ENCODE measurements around the gene TRIM67.
"Not testable (repeated sequence)": the region's sequence is repeated elsewhere in the genome, so short reads cannot be mapped to it uniquely, and the experiment has no call there.

The TRIM67 gene

DNA sequence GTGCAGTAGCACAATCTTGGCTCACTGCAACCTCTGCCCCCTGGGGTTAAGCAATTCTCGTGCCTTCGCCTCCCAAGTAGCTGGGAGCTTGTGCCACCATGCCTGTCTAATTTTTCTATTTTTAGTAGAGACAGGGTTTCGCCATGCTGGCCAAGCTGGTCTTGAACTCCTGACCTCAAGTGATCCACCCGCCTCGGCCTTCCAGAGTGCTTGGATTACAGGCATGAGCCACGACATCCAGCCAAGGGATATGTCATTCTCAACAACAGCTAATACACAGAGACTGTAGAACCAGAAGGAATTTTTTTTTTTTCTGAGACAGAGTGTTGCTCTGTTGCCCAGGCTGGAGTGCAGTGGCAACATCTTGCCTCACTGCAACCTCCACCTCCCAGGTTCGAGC is 3.7 kb upstream of the TRIM67 start:
- not testable (repeated sequence) for DNase-seq (ENCODE audit: low read depth in 2 of 2)

DNA sequence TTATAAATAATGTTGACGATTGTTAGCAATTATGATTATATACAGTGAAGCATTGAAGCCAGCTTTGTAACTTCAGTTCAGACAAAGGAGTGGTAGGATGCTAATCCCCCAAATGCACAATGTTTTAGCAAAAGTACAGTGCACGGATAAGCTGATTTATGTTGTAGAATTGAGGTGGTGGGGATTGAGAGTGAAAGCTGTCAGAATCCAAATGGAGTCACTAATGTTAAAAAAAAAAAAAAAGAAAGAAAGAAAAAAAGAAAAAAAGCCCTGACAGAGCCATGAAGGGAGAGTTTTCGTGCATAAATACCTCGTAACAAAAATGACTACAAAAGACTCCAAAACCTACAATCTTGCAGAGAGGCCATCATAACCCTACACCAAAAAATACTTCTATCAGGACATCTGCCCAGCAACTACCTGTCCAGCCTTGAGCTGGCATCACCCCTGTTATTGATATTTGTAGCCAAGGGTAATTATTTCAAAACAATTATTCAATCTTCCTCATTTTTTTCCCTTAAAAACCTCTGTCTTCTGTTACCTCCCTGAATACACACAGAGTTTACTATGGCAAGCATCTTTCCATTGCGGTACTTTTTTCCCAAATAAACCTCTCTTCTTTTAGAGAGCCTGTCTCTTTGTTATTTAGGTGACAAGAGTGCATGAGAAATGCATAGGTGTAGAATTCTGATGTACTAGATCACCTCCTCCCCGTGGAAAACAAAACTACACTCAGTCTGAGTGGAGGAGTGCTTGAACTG is 2.5 kb upstream of the TRIM67 start:
- DNase-seq (ENCODE audit: low read depth in 2 of 2), result no peak

DNA sequence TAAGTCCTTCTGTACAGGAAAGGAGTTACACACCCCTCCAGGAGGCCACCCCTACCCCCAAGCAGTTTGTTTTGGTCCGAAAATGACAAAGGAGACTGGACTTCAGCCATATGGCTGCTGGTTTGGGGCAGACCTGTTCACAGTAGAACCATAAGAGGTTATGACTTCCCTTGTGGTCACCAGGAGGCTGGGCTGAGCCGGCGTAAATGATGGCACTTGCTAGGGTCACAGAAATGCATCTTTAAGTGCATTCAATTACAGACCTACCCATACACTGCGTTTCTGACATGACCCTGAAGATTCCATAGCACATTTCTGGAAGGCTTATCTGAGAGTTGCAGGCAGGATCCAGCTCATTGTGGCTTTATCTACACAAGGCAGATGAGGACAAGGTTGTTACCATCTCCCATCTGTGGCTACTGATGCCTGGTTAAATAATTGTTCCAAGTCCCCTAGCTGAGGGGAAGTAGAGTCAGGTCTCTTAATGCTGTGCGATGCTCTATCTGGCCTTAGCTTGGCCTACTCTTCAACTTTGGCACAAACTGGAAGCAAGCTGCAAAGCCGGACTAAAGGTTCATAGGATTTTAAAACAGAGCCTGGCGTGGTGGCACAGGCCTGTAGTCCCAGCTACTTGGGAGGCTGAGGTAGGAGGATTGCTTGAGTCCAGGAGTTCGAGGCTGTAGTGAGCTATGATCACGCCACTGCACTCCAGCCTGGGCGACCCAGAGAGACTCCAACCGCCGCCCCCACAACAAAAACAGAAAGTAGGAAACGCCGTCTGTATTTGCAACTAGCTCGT is 1.7 kb upstream of the TRIM67 start:
- DNase-seq (ENCODE audit: low read depth in 2 of 2), result no peak

- DNase-seq (ENCODE audit: low read depth in 2 of 2), result no peak
These were observed 777 bp upstream of the TRIM67 start for GRCh38 chr1:231160895-231161666.

GRCh38 chr1:231162297-231162969 is 575 bp downstream of the TRIM67 start:
- no peak for DNase-seq (ENCODE audit: low read depth in 2 of 2)

- no peak for DNase-seq (ENCODE audit: low read depth in 2 of 2)
These were observed 1.3 kb downstream of the TRIM67 start for GRCh38 chr1:231162970-231163829.

GRCh38 chr1:231163830-231164427 is 2.1 kb downstream of the TRIM67 start:
- DNase-seq (ENCODE audit: low read depth in 2 of 2), result no peak

DNA sequence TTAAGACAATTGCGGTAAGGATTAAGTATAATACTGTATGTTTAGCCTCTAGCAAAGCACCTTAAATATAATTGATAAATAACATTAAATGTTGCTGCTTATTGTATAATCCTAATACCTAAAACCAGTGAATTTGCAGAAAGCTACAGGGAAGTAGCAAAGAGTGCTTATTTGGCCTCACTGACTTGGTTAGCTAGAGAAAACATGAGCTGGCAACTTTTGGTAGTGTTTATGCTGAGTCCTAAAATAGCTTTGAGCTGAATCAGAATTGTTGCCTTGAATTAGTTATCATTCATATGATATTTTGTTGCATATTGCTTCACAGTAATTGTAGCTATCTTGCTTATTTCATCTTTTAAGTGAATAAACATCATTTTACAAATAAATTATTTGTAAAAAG is 3.5 kb downstream of the TRIM67 start:
- no peak for DNase-seq (ENCODE audit: low read depth in 2 of 2)

- DNase-seq (ENCODE audit: low read depth in 2 of 2), result no peak
These were observed 4.5 kb downstream of the TRIM67 start for GRCh38 chr1:231166398-231166797.

DNA sequence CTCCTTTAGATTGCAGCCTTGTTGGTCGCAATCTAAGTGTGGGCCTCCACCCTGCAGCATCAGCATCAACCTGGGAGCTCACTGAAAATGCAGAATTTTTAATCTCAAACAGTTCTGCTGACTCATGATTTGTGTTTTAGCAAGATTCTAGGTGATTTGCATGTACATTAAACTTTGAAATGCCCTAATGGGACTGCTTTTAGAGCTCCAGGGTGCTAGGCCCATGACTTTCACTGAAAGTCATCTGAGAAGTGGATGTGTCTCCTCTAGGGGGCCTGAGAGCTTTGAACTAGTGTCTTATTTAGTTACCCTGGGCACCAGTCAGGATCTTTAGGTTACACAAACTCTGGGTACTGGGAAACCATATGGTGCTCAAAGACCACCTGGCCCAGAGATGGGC is 9.0 kb downstream of the TRIM67 start:
- DNase-seq (ENCODE audit: low read depth in 2 of 2), result no peak

DNA sequence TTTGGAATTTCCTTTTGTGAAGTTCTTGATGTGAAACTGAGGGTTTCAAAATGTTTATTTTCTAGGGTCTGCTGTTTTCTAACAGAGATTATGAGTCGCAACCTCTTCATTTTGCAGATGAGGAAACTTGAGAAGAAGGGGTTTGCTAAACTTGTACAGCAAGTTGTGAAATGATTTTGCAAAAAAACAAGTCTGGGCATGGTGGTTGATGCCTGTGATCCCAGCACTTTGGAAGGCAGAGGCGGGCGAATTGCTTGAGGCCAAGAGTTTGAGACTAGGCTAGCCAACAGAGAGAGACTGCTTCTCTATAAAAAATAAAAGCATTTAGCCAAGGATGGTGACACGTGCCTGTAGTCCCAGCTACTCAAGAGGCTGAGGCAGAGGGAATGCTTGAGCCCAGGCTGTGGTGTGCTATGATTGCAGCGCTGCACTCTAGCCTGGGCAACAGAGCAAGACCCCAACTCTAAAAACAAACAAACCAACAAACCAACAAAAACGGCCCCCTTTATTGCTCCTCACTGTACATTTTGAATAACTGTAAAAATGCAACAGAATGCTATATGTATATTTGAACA is 9.9 kb downstream of the TRIM67 start:
- DNase-seq (ENCODE audit: low read depth in 2 of 2), result no peak

- DNase-seq (ENCODE audit: low read depth in 2 of 2), result no peak
These were observed 10.6 kb downstream of the TRIM67 start for GRCh38 chr1:231172411-231172810.

GRCh38 chr1:231176421-231176820 is 14.6 kb downstream of the TRIM67 start:
- DNase-seq (ENCODE audit: low read depth in 2 of 2), result no peak

- DNase-seq (ENCODE audit: low read depth in 2 of 2), result no peak
These were observed 15.4 kb downstream of the TRIM67 start for GRCh38 chr1:231177226-231177625.

- no peak for DNase-seq (ENCODE audit: low read depth in 2 of 2)
These were observed 16.1 kb downstream of the TRIM67 start for GRCh38 chr1:231177936-231178335.

GRCh38 chr1:231178970-231179369 is 17.1 kb downstream of the TRIM67 start:
- no peak for DNase-seq (ENCODE audit: low read depth in 2 of 2)

DNA sequence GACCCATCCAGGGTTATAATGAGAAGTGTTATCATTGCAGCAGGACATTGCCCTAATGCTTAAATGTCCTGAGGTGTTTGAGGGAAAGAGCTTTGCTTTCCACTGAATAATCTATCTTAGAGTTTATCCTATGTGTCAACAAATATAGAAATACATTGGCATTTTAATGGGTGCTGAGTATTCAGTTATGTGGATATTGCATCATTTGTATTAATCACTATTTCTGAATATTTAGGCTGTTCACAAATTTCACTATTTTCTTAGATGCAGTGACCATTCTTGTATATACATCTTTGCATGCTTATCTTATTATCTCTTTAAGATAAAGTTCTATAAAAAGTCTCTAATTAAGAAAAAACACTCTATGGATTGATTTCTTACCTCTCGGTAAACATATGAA is 18.2 kb downstream of the TRIM67 start:
- no peak for DNase-seq (ENCODE audit: low read depth in 2 of 2)

DNA sequence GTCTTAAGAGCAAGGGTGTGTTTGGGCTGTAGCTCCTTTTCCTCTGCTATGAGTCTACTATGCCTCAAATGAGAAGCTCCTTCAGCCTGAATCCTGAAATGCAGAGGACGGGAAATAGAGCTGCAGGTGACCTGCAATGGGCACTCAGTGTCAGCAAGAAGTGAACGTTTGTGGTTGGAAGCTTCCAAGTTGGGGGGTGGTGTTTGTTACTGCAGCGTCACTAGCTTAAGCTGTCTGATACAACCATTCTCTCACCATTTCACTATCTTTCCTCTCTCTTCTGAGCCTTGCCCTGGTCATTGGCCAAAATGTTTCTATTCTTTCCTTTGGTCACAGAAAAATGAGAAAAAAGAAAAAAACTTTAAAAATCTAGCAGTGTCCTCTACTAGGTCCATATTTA is 19.4 kb downstream of the TRIM67 start:
- no peak for DNase-seq (ENCODE audit: low read depth in 2 of 2)

- no peak for DNase-seq (ENCODE audit: low read depth in 2 of 2)
These were observed 20.5 kb downstream of the TRIM67 start for GRCh38 chr1:231182317-231182716.

Measured in stimulated activated CD8-positive, alpha-beta memory T cell treated with anti-CD3 and anti-CD28 coated beads, Interleukin-15, amount 100 ng/mL, for 48 hours (primary cell).